Mesenchymal stem cell (in vitro differentiated cells and primary cell): ENCODE measurements around the gene STEAP3.
A peak's percentile ranks its signal among the peaks of the same experiment; 100 is the strongest.

Experiments used
- DNase-seq: peaks from one replicate; pipeline ENCODE4 v3.0.0-alpha.2; 2013
- H2AFZ ChIP-seq: one replicate; pipeline ENCODE4 v1.6.1; 2013; ENCODE audit warnings: low read depth, mild to moderate bottlenecking, control low read depth, inconsistent platforms, low read length, moderate library complexity
- H2AK5ac ChIP-seq: 2 replicates; pipeline ENCODE4 v1.6.1; 2013; ENCODE audit warnings: low read length, moderate library complexity, mild to moderate bottlenecking, inconsistent platforms; ENCODE audit not compliant: severe bottlenecking
- H2BK120ac ChIP-seq: one replicate; pipeline ENCODE4 v1.6.1; 2013; ENCODE audit warnings: low read depth, mild to moderate bottlenecking, inconsistent platforms, low read length, moderate library complexity
- H2BK12ac ChIP-seq, 2 experiments: one replicate each; pipeline ENCODE4 v1.6.1; 2013; ENCODE audit warnings: inconsistent platforms in 2 of 2, low read length in 2 of 2, mild to moderate bottlenecking in 2 of 2, moderate library complexity in 2 of 2, control low read depth in 1 of 2
- H2BK15ac ChIP-seq: one replicate; pipeline ENCODE4 v1.6.1; 2013; ENCODE audit warnings: mild to moderate bottlenecking, low read depth, inconsistent platforms; ENCODE audit not compliant: poor library complexity, severe bottlenecking
- H2BK5ac ChIP-seq: 2 replicates; pipeline ENCODE4 v1.6.1; 2013; ENCODE audit warnings: low read depth, mild to moderate bottlenecking, low read length, control low read depth, inconsistent platforms; ENCODE audit not compliant: poor library complexity, severe bottlenecking
- H3K14ac ChIP-seq, 2 experiments: one replicate each; pipeline ENCODE4 v1.6.1; 2013; ENCODE audit warnings: inconsistent platforms in 2 of 2, low read length in 2 of 2, control low read depth in 1 of 2, mild to moderate bottlenecking in 1 of 2, moderate library complexity in 1 of 2
- H3K18ac ChIP-seq, 2 experiments: one replicate each; pipeline ENCODE4 v1.6.1; 2013; ENCODE audit warnings: inconsistent platforms in 2 of 2, low read length in 2 of 2, control low read depth in 1 of 2, low read depth in 1 of 2, mild to moderate bottlenecking in 1 of 2
- H3K23ac ChIP-seq, 2 experiments: one replicate each; pipeline ENCODE4 v1.6.1; 2013; ENCODE audit warnings: inconsistent platforms in 2 of 2, low read length in 2 of 2, mild to moderate bottlenecking in 2 of 2, moderate library complexity in 2 of 2, control low read depth in 1 of 2
- H3K27ac ChIP-seq: 2 replicates; pipeline ENCODE4 v1.5.1; 2013; ENCODE audit warnings: mild to moderate bottlenecking, moderate library complexity, low read length, control low read depth, inconsistent platforms; ENCODE audit not compliant: poor library complexity, severe bottlenecking
- H3K27me3 ChIP-seq, 2 experiments: 2 replicates each; pipeline versions ENCODE4 v1.6.1 to v1.7.0; 2013; ENCODE audit warnings: low read length in 2 of 2, mild to moderate bottlenecking in 2 of 2, moderate library complexity in 2 of 2, control low read depth in 1 of 2, inconsistent platforms in 1 of 2; ENCODE audit not compliant: control insufficient read depth in 1 of 2, insufficient read depth in 1 of 2
- H3K36me3 ChIP-seq, 2 experiments: 2 replicates each; pipeline versions ENCODE4 v1.6.1 to v1.7.0; 2013; ENCODE audit warnings: low read length in 2 of 2, control low read depth in 1 of 2, inconsistent platforms in 1 of 2, low read depth in 1 of 2, mild to moderate bottlenecking in 1 of 2; ENCODE audit not compliant: insufficient read depth in 2 of 2, control insufficient read depth in 1 of 2
- H3K4ac ChIP-seq, 2 experiments: one replicate each; pipeline ENCODE4 v1.6.1; 2013; ENCODE audit warnings: inconsistent platforms in 2 of 2, low read length in 2 of 2, mild to moderate bottlenecking in 2 of 2, moderate library complexity in 2 of 2, control low read depth in 1 of 2, low read depth in 1 of 2
- H3K4me1 ChIP-seq: 2 replicates; pipeline ENCODE4 v1.6.1; 2013; ENCODE audit warnings: low read depth, low read length, control low read depth; ENCODE audit not compliant: control insufficient read depth, insufficient read depth
- H3K4me2 ChIP-seq: 2 replicates; pipeline ENCODE4 v1.6.1; 2013; ENCODE audit warnings: low read length, mild to moderate bottlenecking, inconsistent platforms; ENCODE audit not compliant: poor library complexity, severe bottlenecking
- H3K4me3 ChIP-seq, 2 experiments: 2 replicates each; pipeline versions ENCODE4 v1.5.1 to v1.7.0; 2013; ENCODE audit warnings: low read length in 2 of 2, mild to moderate bottlenecking in 2 of 2, control low read depth in 1 of 2, low read depth in 1 of 2; ENCODE audit not compliant: insufficient read depth in 1 of 2
- H3K79me1 ChIP-seq: replicated peaks from 2 replicates; pipeline ENCODE4 v1.6.1; 2013; ENCODE audit warnings: mild to moderate bottlenecking, control low read depth, low read length, inconsistent platforms; ENCODE audit not compliant: poor library complexity, severe bottlenecking
- H3K9ac ChIP-seq: 2 replicates; pipeline ENCODE4 v1.7.0; 2013; ENCODE audit warnings: mild to moderate bottlenecking, low read length, moderate library complexity
- H3K9me3 ChIP-seq: 2 replicates; pipeline ENCODE4 v1.7.0; 2013; ENCODE audit warnings: mild to moderate bottlenecking, low read length; ENCODE audit not compliant: control insufficient read depth
- H4K8ac ChIP-seq: one replicate; pipeline ENCODE4 v1.6.1; 2013; ENCODE audit warnings: inconsistent platforms, mild to moderate bottlenecking, low read length, moderate library complexity
- H4K91ac ChIP-seq: one replicate; pipeline ENCODE4 v1.6.1; 2013; ENCODE audit warnings: mild to moderate bottlenecking, low read length, inconsistent platforms
- WGBS: methylation state at CpG from one replicate; pipeline ENCODE4 v1.1.7; 2013; ENCODE audit warnings: mixed read lengths; 5-methylcytosine and 5-hydroxymethylcytosine counted together

STEAP3 gene

GRCh38 chr2:119222213-119222612 lies 1.4 kb upstream of the STEAP3 start:
- no peak overlapping the region for H4K91ac ChIP-seq
- no peak overlapping the region for H3K4me2 ChIP-seq
- no peak overlapping the region for H2AFZ ChIP-seq
- no peak overlapping the region for H3K27ac ChIP-seq
- H2BK12ac ChIP-seq, result no peak overlapping the region
- peaks cover 45% of the 10 kb centered on the region for H3K4me1 ChIP-seq
- H2BK15ac ChIP-seq, result no peak overlapping the region
- H3K27me3 ChIP-seq, result no peaks in the 10 kb centered on the region
- no peak overlapping the region for H4K8ac ChIP-seq
- H3K18ac ChIP-seq, result no peak overlapping the region
- no peak for DNase-seq
- no peak overlapping the region for H3K14ac ChIP-seq
- no peak overlapping the region for H3K4me3 ChIP-seq
- H3K23ac ChIP-seq, result no peak overlapping the region
- H3K9ac ChIP-seq, result no peak overlapping the region
- H2BK120ac ChIP-seq, result no peak overlapping the region
- H3K79me1 ChIP-seq, result peaks cover 29% of the 10 kb centered on the region
- H3K36me3 ChIP-seq, result peaks cover 7% of the 10 kb centered on the region in 2 experiments
- H2BK5ac ChIP-seq, result no peak overlapping the region
- H3K9me3 ChIP-seq, result no peaks in the 10 kb centered on the region
- no peak overlapping the region for H2AK5ac ChIP-seq
- WGBS, result 56% methylated on average over 1 of the region's 2 CpGs
- H3K4ac ChIP-seq, result no peak overlapping the region

- Histone ChIP-seq H3K79me1 (peaks cover 33% of the 10 kb centered on the region), H2BK120ac (no peak overlapping the region), H4K8ac (peak overlapping the region; percentile 52), H3K27me3 (no peaks in the 10 kb centered on the region), H3K27ac (no peak overlapping the region), H3K4me2 (peak overlapping the region; percentile 97), H3K23ac (no peak overlapping the region), H3K4me1 (peaks cover 46% of the 10 kb centered on the region), H2BK12ac (peak overlapping the region in 1 of 2 experiments; percentile 57), H3K36me3 (peaks cover 7 to 10% of the 10 kb centered on the region in 2 experiments), H3K4ac (peak overlapping the region in 1 of 2 experiments; percentile 32), H2AK5ac (peak overlapping the region; percentile 50), H3K4me3 (peak overlapping the region; percentile 83 to 88), H3K9ac (peak overlapping the region; percentile 83), H2BK5ac (no peak overlapping the region), H2BK15ac (peak overlapping the region; percentile 44), H2AFZ (peak overlapping the region; percentile 42), H3K9me3 (no peaks in the 10 kb centered on the region), H3K18ac (peak overlapping the region in 1 of 2 experiments; percentile 78), H4K91ac (peak overlapping the region; percentile 79), H3K14ac (no peak overlapping the region)
- WGBS, result 69% methylated on average over 22 of the region's 22 CpGs
- no peak for DNase-seq
Measured at GRCh38 chr2:119222863-119223520, 642 bp upstream of the STEAP3 start.

- no peak overlapping the region for H2BK15ac ChIP-seq
- H3K18ac ChIP-seq, result peak overlapping the region in 1 of 2 experiments; percentile 78
- H2BK5ac ChIP-seq, result no peak overlapping the region
- H3K27ac ChIP-seq, result no peak overlapping the region
- peak overlapping the region; percentile 97 for H3K4me2 ChIP-seq
- WGBS, result 66% methylated on average over 5 of the region's 13 CpGs
- no peaks in the 10 kb centered on the region for H3K27me3 ChIP-seq
- H2AK5ac ChIP-seq, result no peak overlapping the region
- no peaks in the 10 kb centered on the region for H3K9me3 ChIP-seq
- no peak overlapping the region for H3K4ac ChIP-seq
- no peak for DNase-seq
- peaks cover 7 to 21% of the 10 kb centered on the region in 2 experiments for H3K36me3 ChIP-seq
- H3K14ac ChIP-seq, result no peak overlapping the region
- peak overlapping the region in 1 of 2 experiments; percentile 51 for H3K23ac ChIP-seq
- peak overlapping the region; percentile 83 to 88 for H3K4me3 ChIP-seq
- H2BK120ac ChIP-seq, result peak overlapping the region; percentile 29
- peak overlapping the region; percentile 83 for H3K9ac ChIP-seq
- no peak overlapping the region for H4K8ac ChIP-seq
- H2BK12ac ChIP-seq, result no peak overlapping the region
- H3K4me1 ChIP-seq, result peaks cover 50% of the 10 kb centered on the region
- H3K79me1 ChIP-seq, result peaks cover 47% of the 10 kb centered on the region
- H2AFZ ChIP-seq, result no peak overlapping the region
- H4K91ac ChIP-seq, result peak overlapping the region; percentile 16
Measured at GRCh38 chr2:119224391-119225104, 914 bp downstream of the STEAP3 start.

- WGBS, result 91% methylated on average over 6 of the region's 7 CpGs
- Histone ChIP-seq H3K18ac (no peak overlapping the region), H3K23ac (no peak overlapping the region), H3K14ac (no peak overlapping the region), H3K27me3 (no peaks in the 10 kb centered on the region), H3K4me1 (peaks cover 51% of the 10 kb centered on the region), H3K9me3 (no peaks in the 10 kb centered on the region), H2AK5ac (peak overlapping the region; percentile 50), H3K4ac (no peak overlapping the region), H3K36me3 (peaks cover 7 to 21% of the 10 kb centered on the region in 2 experiments), H3K9ac (no peak overlapping the region), H2BK5ac (no peak overlapping the region), H2BK120ac (no peak overlapping the region), H4K8ac (no peak overlapping the region), H2BK15ac (peak overlapping the region; percentile 4), H2AFZ (no peak overlapping the region), H3K4me2 (peak overlapping the region; percentile 97), H3K27ac (no peak overlapping the region), H3K4me3 (peak overlapping the region in 1 of 2 experiments; percentile 83), H4K91ac (no peak overlapping the region), H3K79me1 (peaks cover 47% of the 10 kb centered on the region), H2BK12ac (peak overlapping the region in 1 of 2 experiments; percentile 10)
- DNase-seq, result no peak
Measured at GRCh38 chr2:119225105-119225865, 1.7 kb downstream of the STEAP3 start.
